Measurements from ENCODE around the gene DHX8. TPM values are rescaled to one million over a fixed set of nuclear protein-coding genes. Genes with fewer than 3 reads are reported as not detected.
"Not testable (repeated sequence)": the region's sequence is repeated elsewhere in the genome, so short reads cannot be mapped to it uniquely, and the experiment has no call there.

The DHX8 gene
- polyA plus RNA-seq, 3 donors, result 38.4 to 43.1 (median 42.1) TPM

- no peak for DNase-seq (ENCODE audit: extremely low read depth in 1 of 11, low read depth in 9 of 11, low spot score in 4 of 11)
These were observed 6.8 kb downstream of the DHX8 start for GRCh38 chr17:43490621-43491020.

DNA sequence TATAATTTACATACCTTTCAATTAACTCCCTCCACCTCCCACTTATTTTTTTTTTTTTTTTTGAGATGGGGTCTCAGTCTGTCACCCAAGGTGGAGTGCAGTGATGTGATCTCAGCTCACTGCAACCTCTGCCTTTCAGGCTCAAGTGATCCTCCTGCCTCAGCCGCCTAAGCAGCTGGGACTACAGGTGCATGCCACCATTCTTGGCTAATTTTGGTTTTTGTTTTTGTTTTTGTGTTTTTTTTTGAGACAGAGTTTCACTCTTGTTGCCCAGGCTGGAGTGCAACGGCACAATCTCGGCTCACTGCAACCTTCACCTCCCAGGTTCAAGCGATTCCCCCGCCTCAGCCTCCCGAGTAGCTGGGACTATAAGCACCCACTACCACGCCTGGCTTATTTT lies 25.7 kb downstream of the DHX8 start:
- DNase-seq (ENCODE audit: extremely low read depth in 1 of 11, low read depth in 9 of 11, low spot score in 4 of 11), result not testable (repeated sequence)

GRCh38 chr17:43511199-43511598 lies 27.4 kb downstream of the DHX8 start:
- DNase-seq (ENCODE audit: extremely low read depth in 1 of 11, low read depth in 9 of 11, low spot score in 4 of 11), result not testable (repeated sequence)

- no peak for DNase-seq (ENCODE audit: extremely low read depth in 1 of 11, low read depth in 9 of 11, low spot score in 4 of 11)
These were observed 31.9 kb downstream of the DHX8 start for GRCh38 chr17:43515656-43516055.

- no peak for DNase-seq (ENCODE audit: extremely low read depth in 1 of 11, low read depth in 9 of 11, low spot score in 4 of 11)
These were observed 33.4 kb downstream of the DHX8 start for GRCh38 chr17:43517161-43517560.

DNA sequence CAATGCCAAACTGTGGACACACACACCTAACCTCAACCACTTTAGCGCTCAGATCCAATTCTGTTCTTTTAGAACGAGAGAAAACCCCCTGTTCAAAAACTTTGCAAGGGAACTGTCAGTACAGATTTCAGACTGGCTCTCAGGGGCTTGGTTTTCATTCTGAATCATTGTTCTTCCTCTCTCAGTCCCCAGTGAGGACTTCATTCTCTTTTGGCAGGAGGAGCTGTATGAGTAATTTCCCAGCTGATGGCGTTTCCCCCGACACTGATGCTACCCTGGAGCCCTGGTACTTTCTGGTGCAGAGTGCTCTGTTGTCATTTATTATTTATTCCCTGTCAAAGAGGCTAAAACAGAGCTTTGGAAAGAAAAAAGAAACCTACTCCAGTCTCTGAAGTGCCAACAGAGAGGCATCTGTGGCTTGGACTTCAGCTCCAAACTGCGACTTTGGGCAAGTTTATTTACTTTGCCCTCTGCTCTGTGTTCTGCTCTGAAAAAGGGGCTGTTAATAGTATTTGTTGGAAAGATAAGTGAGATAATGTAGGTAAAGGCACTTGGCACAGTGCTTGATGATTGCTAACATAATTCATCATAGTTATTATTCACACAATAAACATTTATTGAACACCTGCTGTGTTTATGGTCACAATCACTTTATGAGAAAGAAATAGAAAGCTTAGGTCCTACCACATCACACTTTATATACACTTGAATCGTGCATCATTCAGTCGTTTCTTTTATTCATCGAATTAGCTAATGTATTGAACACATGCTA lies 34.0 kb downstream of the DHX8 start:
- no peak for DNase-seq (ENCODE audit: extremely low read depth in 1 of 11, low read depth in 9 of 11, low spot score in 4 of 11)

- no peak for DNase-seq (ENCODE audit: extremely low read depth in 1 of 11, low read depth in 9 of 11, low spot score in 4 of 11)
These were observed 37.6 kb downstream of the DHX8 start for GRCh38 chr17:43521389-43521788.

- no peak for DNase-seq (ENCODE audit: extremely low read depth in 1 of 11, low read depth in 9 of 11, low spot score in 4 of 11)
These were observed 41.3 kb downstream of the DHX8 start for GRCh38 chr17:43524945-43525575.

DNA sequence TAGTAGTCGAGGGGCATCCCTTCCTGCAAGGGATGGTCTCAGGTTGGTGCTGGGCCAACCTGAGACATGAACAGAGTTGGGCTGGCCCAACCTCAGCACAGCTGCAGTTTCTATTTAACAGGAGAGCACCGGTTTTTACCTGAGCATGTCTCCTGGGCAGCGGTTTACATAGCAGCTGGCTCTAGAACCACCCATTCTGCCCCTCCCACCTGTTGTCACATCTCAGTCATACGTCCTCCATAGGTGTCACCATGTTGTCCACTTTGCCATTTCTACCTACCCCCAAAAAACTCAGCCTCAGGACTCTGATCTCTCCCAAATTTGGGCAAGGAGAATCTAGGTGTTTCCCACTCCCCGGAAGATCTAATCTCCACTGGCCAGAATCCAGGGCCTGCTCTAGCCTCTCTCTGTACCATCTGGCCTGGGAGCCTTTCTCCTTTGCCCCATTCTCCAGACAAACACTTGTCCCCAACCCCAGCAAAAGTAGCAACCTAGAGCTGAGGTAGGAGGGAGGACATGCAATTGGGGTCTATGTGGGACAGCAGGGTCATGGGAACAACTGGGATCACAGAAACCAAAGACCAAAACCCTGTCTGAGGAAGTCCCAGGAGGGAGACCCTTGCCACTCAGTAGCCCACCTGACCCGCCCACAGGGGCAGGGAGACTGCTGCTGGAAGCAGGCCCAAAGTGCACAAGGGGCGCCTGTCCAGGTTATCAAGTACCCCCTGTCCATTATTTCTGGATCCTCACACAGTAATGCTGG lies 43.3 kb downstream of the DHX8 start:
- DNase-seq (ENCODE audit: extremely low read depth in 1 of 11, low read depth in 9 of 11, low spot score in 4 of 11), result no peak

DNA sequence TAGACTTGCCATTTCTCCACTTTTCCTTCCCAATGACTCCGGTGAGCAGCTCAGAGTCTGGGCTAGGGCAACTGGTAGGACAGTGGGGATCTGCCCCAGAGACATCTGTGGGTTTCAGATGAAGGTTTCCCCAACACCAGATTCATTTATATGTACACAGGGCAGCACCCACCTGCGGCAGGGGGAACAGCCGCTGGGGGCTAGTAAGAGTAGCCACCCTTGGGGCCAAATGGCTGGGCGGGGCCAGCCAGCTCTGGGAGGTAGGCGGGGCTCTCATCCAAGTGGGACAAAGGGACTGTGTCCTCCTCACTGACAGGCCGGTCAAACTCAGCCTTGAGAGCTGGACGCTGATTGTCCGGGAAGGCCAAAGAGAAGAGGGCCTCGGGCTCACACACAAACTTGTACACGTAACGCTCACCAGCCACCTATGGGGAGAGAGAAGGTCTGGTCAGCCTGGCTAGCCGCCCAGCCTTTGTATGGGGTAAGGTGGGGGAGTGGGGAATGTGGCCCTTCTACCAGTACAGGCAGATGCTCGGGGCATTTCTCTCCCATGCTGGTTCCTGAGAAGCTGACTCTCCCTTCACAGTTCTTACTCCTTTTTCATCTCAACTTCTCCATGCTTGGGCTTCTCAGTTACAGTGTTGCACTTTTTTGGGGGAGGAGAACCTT lies 44.7 kb downstream of the DHX8 start:
- DNase-seq (ENCODE audit: extremely low read depth in 1 of 11, low read depth in 9 of 11, low spot score in 4 of 11), result no peak

GRCh38 chr17:43528988-43529814 lies 45.4 kb downstream of the DHX8 start:
- no peak for DNase-seq (ENCODE audit: extremely low read depth in 1 of 11, low read depth in 9 of 11, low spot score in 4 of 11)

DNA sequence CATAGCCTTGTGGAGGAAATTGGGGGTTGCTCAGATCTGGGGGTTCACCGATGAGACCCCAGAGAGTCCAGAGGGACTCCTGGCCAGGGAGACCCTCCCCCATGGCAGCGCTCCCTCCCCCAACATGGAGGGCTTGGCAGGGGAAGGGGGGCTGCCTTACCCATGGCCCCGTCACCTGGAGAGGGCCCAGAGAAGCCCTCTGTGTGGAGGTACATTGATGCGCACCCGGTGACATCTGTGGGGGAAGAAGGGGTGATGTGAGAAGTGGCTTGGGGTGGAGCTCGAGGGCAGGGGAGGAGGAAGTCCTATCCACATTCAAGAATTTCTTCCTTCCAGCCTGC lies 46.1 kb downstream of the DHX8 start:
- no peak for DNase-seq (ENCODE audit: extremely low read depth in 1 of 11, low read depth in 9 of 11, low spot score in 4 of 11)

DNA sequence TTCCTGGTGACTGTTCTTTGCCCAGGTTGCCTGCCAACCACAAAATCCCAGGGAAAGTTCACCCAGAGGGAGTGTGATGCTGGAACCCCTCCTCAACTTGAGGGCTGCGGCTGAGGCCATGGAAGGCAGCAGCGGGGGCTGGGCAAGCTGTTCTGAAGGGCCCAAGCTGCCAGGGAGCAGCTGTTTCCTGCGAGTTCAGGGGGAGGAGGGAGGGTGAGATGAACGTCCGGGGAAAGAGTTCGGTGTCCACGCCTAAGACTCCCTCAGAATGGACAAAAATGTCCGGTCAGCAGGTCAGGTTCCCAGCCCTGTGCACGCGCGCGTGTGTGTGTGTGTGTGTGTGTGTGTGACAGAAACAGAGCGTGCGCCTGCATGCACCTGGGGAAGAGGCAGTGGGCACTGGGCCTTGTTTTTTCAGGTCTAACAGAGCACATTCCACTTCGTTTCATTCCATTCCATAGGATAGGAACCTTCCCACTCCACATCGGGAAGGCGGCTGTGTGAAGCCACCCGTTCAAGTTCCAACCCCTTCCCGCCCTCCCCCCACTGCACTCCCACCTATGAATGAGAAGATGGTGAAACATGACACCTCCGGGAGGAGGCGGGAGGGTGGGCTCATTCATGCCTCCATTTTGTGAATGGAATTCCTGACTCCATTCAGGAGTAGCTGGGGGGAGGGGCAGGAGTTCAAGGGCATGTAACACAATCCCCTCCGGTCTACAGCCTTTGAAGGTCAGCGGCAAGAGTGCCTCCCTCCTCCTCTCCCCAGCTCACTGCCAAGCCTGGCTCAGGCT lies 46.7 kb downstream of the DHX8 start:
- DNase-seq (ENCODE audit: extremely low read depth in 1 of 11, low read depth in 9 of 11, low spot score in 4 of 11), result peak; percentile 91 to 100 (median 98)

DNA sequence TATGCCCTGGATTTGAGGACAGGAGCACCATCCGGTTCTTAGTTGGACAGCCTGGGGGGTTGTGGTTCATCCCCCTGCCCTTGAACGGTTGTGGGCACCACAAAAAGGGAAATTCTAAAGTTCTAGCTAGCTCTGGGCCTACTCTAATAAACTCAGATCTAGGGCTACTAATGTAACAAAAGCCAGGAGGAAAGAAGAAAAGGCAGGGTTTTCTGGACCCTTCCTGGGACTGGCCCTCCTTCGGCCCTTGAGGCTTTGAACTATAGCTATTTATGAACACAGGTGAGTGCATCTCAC lies 47.3 kb downstream of the DHX8 start:
- DNase-seq (ENCODE audit: extremely low read depth in 1 of 11, low read depth in 9 of 11, low spot score in 4 of 11), result no peak

DNA sequence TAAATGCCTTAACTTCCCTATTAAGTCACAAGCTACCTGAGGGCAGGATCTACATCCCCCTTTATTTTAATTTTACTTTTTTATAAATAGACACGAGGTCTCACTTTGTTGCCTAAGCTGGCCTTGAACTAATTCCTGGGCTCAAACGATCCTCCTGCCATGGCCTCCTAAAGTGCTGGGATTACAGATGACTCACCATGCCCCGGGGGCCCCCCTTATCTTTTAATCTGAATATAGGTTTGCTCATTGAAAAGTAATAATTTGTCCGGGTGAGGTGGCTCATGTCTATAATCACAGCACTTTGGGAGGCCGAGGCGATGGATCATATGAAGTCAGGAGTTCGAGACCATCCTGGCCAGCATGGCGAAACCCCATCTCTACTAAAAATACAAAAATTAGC lies 48.2 kb downstream of the DHX8 start:
- no peak for DNase-seq (ENCODE audit: extremely low read depth in 1 of 11, low read depth in 9 of 11, low spot score in 4 of 11)

GRCh38 chr17:43532581-43532980 lies 48.8 kb downstream of the DHX8 start:
- no peak for DNase-seq (ENCODE audit: extremely low read depth in 1 of 11, low read depth in 9 of 11, low spot score in 4 of 11)

- no peak for DNase-seq (ENCODE audit: extremely low read depth in 1 of 11, low read depth in 9 of 11, low spot score in 4 of 11)
These were observed 49.9 kb downstream of the DHX8 start for GRCh38 chr17:43533699-43534098.

- no peak for DNase-seq (ENCODE audit: extremely low read depth in 1 of 11, low read depth in 9 of 11, low spot score in 4 of 11)
These were observed 51.1 kb downstream of the DHX8 start for GRCh38 chr17:43534909-43535308.
